ENCODE data around the gene IFITM2.

Gene IFITM2

GRCh38 chr11:288478-289397 lies 18.9 kb upstream of the IFITM2 start, which contains the start of gene PGGHG:
Gene PGGHG, plus strand, starts transcription at chr11:289126. Its CDS starts 691 bp downstream, at chr11:289817.
- whole genome bisulfite sequencing (ENCODE audit: insufficient coverage, insufficient read length): no CpG with 5 or more reads among the region's 112 CpGs
- Histone ChIP-seq H3K36me3 (ENCODE audit: control insufficient read depth, insufficient read depth, low read length) (peaks cover 8% of the 10 kb centered on the region), H3K9me3 (ENCODE audit: control insufficient read depth, insufficient read depth, low read length) (no peaks in the 10 kb centered on the region), H3K27ac (ENCODE audit: low read length) (no peak within 1 kb of the TSS), H3K4me3 (ENCODE audit: low read length) (peak within 1 kb of the TSS; percentile 44; the same call in 1 of the 2 replicates), H3K27me3 (ENCODE audit: control insufficient read depth, insufficient read depth, low read length) (peaks cover 3% of the 10 kb centered on the region; the same call in 1 of the 2 replicates), H3K4me1 (ENCODE audit: control insufficient read depth, insufficient read depth, low read length) (peaks cover 11% of the 10 kb centered on the region)
- DNase-seq (ENCODE audit: low read depth, low spot score): no peak

GRCh38 chr11:289398-289711 lies 18.3 kb upstream of the IFITM2 start:
- no peak overlapping the region for H3K27ac ChIP-seq (ENCODE audit: low read length)
- no peak for DNase-seq (ENCODE audit: low read depth, low spot score)
- no CpG with 5 or more reads among the region's 14 CpGs for WGBS (ENCODE audit: insufficient coverage, insufficient read length)

GRCh38 chr11:289712-290620 lies 17.6 kb upstream of the IFITM2 start:
- no CpG with 5 or more reads among the region's 48 CpGs for WGBS (ENCODE audit: insufficient coverage, insufficient read length)
- H3K4me1 ChIP-seq (ENCODE audit: control insufficient read depth, insufficient read depth, low read length): peaks cover 9% of the 10 kb centered on the region
- peaks cover 3% of the 10 kb centered on the region; the same call in 1 of the 2 replicates for H3K27me3 ChIP-seq (ENCODE audit: control insufficient read depth, insufficient read depth, low read length)
- H3K27ac ChIP-seq (ENCODE audit: low read length): no peak overlapping the region
- no peaks in the 10 kb centered on the region for H3K9me3 ChIP-seq (ENCODE audit: control insufficient read depth, insufficient read depth, low read length)
- no peak overlapping the region for H3K4me3 ChIP-seq (ENCODE audit: low read length)
- H3K36me3 ChIP-seq (ENCODE audit: control insufficient read depth, insufficient read depth, low read length): peaks cover 19% of the 10 kb centered on the region
- no peak for DNase-seq (ENCODE audit: low read depth, low spot score)

More at GRCh38 chr11:289398-289711, 18.3 kb upstream of the IFITM2 start:
- Histone ChIP-seq H3K9me3 (ENCODE audit: control insufficient read depth, insufficient read depth, low read length) (no peaks in the 10 kb centered on the region), H3K36me3 (ENCODE audit: control insufficient read depth, insufficient read depth, low read length) (peaks cover 14% of the 10 kb centered on the region), H3K27me3 (ENCODE audit: control insufficient read depth, insufficient read depth, low read length) (peaks cover 3% of the 10 kb centered on the region; the same call in 1 of the 2 replicates), H3K4me3 (ENCODE audit: low read length) (peak overlapping the region; percentile 10; the same call in 1 of the 2 replicates), H3K4me1 (ENCODE audit: control insufficient read depth, insufficient read depth, low read length) (peaks cover 9% of the 10 kb centered on the region)

DNA sequence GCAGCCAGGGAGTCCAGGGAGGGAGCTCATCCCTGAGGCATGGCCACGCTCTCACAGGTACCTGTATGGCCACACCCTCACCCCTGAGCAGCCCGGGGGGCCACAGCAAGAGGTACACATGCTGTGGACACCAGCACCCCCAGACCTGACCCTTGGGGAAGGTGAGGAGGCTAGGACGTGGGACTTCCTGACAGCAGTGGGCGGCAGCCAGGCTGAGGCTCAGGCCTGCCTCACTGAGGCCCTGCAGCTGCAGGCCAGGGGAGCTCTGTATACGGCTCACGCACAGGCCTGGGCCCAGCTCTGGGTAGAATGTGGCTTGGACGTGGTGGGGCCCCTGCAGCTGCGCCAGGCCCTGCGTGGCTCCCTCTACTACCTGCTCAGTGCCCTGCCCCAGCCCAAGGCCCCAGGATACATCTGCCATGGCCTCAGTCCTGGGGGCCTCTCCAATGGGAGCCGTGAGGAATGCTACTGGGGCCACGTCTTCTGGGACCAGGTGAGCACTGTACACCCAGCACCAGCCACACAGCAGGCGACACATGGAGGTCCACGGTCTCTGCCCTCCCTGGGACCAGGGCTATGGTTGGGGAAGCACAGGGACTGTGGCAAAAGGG lies 16.9 kb upstream of the IFITM2 start:
- no peak for DNase-seq (ENCODE audit: low read depth, low spot score)
- WGBS (ENCODE audit: insufficient coverage, insufficient read length): no CpG with 5 or more reads among the region's 13 CpGs
- peaks cover 9% of the 10 kb centered on the region for H3K4me1 ChIP-seq (ENCODE audit: control insufficient read depth, insufficient read depth, low read length)
- no peak overlapping the region for H3K4me3 ChIP-seq (ENCODE audit: low read length)
- peaks cover 19% of the 10 kb centered on the region for H3K36me3 ChIP-seq (ENCODE audit: control insufficient read depth, insufficient read depth, low read length)
- no peak overlapping the region for H3K27ac ChIP-seq (ENCODE audit: low read length)
- H3K27me3 ChIP-seq (ENCODE audit: control insufficient read depth, insufficient read depth, low read length): peaks cover 3% of the 10 kb centered on the region; the same call in 1 of the 2 replicates
- no peaks in the 10 kb centered on the region for H3K9me3 ChIP-seq (ENCODE audit: control insufficient read depth, insufficient read depth, low read length)

DNA sequence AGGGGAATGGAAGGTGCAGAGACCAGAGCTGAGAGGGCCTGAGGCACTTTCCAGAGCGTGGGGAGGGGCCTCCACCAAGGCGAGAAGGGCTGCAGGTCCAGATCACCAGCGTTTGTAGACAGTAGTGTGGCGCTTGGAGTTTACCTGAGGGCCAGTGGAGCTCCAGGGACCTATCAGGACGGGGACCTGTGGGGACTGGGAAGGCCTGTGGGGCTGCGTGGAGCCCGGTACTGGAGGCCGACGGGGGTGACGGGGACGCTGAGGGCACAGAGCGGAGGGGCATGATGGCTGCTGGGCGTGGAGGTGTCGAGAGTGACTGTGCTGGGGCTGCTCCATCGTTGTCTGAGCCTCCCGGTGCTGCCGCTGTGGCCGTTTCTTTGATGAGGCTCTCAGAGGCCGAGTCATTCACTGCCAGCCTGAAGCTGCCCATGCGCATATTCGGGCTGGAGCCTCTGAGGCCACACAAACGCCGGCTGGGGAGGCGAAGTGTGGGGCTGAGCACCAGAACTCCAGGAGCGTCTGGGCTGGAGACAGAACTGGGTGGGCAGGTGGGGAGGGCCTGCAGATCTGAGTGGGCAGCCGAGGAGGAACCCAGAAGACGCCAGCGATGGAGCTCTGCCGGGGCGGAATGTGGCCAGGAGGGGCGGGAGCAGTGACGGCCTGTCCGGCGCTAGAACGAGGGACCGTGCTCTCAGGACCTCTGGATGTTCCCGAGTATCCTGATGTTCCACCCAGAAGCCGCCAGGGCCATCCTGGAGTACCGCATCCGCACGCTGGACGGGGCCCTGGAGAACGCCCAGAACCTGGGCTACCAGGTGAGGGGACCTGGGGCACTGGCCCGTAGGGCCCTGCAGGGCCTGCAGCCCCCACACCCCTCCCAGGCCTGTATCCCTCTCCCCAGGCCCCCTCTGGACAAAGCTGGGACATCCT lies 16.1 kb upstream of the IFITM2 start:
- Histone ChIP-seq H3K9me3 (ENCODE audit: control insufficient read depth, insufficient read depth, low read length) (no peaks in the 10 kb centered on the region), H3K36me3 (ENCODE audit: control insufficient read depth, insufficient read depth, low read length) (peaks cover 19% of the 10 kb centered on the region), H3K4me1 (ENCODE audit: control insufficient read depth, insufficient read depth, low read length) (peaks cover 9% of the 10 kb centered on the region), H3K27me3 (ENCODE audit: control insufficient read depth, insufficient read depth, low read length) (peaks cover 3% of the 10 kb centered on the region; the same call in 1 of the 2 replicates), H3K27ac (ENCODE audit: low read length) (no peak overlapping the region), H3K4me3 (ENCODE audit: low read length) (no peak overlapping the region)
- no peak for DNase-seq (ENCODE audit: low read depth, low spot score)
- no CpG with 5 or more reads among the region's 44 CpGs for WGBS (ENCODE audit: insufficient coverage, insufficient read length)

- Histone ChIP-seq H3K36me3 (ENCODE audit: control insufficient read depth, insufficient read depth, low read length) (peaks cover 19% of the 10 kb centered on the region), H3K4me1 (ENCODE audit: control insufficient read depth, insufficient read depth, low read length) (peaks cover 7% of the 10 kb centered on the region), H3K27me3 (ENCODE audit: control insufficient read depth, insufficient read depth, low read length) (peaks cover 3% of the 10 kb centered on the region; the same call in 1 of the 2 replicates), H3K9me3 (ENCODE audit: control insufficient read depth, insufficient read depth, low read length) (no peaks in the 10 kb centered on the region), H3K4me3 (ENCODE audit: low read length) (no peak overlapping the region), H3K27ac (ENCODE audit: low read length) (no peak overlapping the region)
- no peak for DNase-seq (ENCODE audit: low read depth, low spot score)
- WGBS (ENCODE audit: insufficient coverage, insufficient read length): no CpG with 5 or more reads among the region's 29 CpGs
Observed at GRCh38 chr11:292211-293121, 15.2 kb upstream of the IFITM2 start.

DNA sequence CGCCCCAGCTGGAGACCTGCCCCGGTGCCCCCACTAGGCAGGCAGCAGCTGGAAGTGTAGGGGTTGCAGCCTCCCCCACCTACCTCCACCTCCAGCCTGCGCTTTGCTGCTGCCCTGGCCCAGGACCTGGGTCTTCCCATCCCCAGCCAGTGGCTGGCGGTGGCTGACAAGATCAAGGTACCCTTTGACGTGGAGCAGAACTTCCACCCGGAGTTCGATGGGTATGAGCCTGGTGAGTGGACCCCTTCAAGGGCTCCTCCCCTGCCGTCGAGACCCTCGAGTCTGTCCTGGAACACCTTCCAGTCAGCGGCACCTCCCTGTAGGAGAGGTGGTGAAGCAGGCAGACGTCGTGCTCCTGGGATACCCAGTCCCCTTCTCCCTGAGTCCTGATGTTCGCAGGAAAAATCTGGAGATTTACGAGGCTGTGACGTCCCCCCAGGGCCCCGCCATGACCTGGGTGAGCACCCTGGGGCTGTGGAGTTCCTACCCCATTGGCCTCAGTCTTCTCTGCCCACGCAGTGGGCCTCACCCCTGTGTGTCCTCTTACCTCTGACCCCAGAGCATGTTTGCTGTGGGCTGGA lies 14.3 kb upstream of the IFITM2 start:
- no peak for DNase-seq (ENCODE audit: low read depth, low spot score)
- no CpG with 5 or more reads among the region's 18 CpGs for WGBS (ENCODE audit: insufficient coverage, insufficient read length)
- Histone ChIP-seq H3K27ac (ENCODE audit: low read length) (no peak overlapping the region), H3K36me3 (ENCODE audit: control insufficient read depth, insufficient read depth, low read length) (peaks cover 19% of the 10 kb centered on the region), H3K9me3 (ENCODE audit: control insufficient read depth, insufficient read depth, low read length) (no peaks in the 10 kb centered on the region), H3K4me1 (ENCODE audit: control insufficient read depth, insufficient read depth, low read length) (peaks cover 7% of the 10 kb centered on the region), H3K27me3 (ENCODE audit: control insufficient read depth, insufficient read depth, low read length) (peaks cover under 1% of the 10 kb centered on the region; the same call in 1 of the 2 replicates), H3K4me3 (ENCODE audit: low read length) (no peak overlapping the region)

DNA sequence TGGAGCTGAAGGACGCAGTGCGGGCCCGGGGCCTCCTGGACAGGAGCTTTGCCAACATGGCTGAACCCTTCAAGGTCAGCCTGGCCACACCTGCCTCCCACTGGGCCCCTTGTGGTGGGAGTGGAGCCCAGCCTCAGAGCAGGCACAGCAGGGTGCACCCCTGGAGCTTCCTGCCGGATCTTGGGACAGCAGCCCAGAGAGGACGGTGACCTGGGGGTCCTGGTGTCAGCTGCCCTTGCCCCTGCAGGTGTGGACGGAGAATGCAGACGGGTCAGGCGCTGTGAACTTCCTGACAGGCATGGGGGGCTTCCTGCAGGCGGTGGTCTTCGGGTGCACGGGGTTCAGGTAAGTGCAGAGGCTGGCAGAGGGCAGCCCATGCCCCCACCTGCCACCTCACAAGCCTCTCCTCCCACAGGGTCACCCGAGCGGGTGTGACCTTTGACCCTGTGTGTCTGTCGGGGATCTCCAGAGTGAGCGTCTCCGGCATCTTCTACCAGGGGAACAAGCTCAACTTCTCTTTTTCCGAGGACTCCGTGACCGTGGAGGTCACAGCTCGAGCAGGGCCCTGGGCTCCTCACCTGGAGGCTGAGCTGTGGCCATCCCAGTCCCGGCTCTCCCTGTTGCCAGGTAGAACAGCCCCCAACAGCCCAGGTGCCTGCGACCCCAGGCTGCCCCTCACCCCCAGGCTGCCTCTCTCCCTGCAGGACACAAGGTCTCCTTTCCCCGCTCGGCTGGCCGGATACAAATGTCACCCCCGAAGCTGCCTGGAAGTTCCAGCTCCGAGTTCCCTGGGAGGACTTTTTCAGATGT lies 13.6 kb upstream of the IFITM2 start:
- WGBS (ENCODE audit: insufficient coverage, insufficient read length): no CpG with 5 or more reads among the region's 27 CpGs
- no peak for DNase-seq (ENCODE audit: low read depth, low spot score)
- Histone ChIP-seq H3K4me1 (ENCODE audit: control insufficient read depth, insufficient read depth, low read length) (peaks cover 7% of the 10 kb centered on the region), H3K4me3 (ENCODE audit: low read length) (no peak overlapping the region), H3K36me3 (ENCODE audit: control insufficient read depth, insufficient read depth, low read length) (peaks cover 19% of the 10 kb centered on the region), H3K9me3 (ENCODE audit: control insufficient read depth, insufficient read depth, low read length) (no peaks in the 10 kb centered on the region), H3K27me3 (ENCODE audit: control insufficient read depth, insufficient read depth, low read length) (no peaks in the 10 kb centered on the region), H3K27ac (ENCODE audit: low read length) (no peak overlapping the region)
